HFFc6 (cell line): ENCODE results near the gene MIAT. TPM values are rescaled to one million over a fixed set of nuclear protein-coding genes. Genes with fewer than 3 reads are reported as not detected.
"Not testable (repeated sequence)": the region's sequence is repeated elsewhere in the genome, so short reads cannot be mapped to it uniquely, and the experiment has no call there.

Experiments
- DNase-seq: peaks from one replicate; pipeline ENCODE4 v3.0.0-alpha.2; 2018
- H3K27ac Mint-ChIP-seq: 2 replicates; pipeline ENCODE4 v1.8.0; 2020; ENCODE audit warnings: mild to moderate bottlenecking, mixed read lengths
- H3K27me3 Mint-ChIP-seq: 2 replicates; pipeline ENCODE4 v1.8.0; 2021; ENCODE audit warnings: mild to moderate bottlenecking, moderate library complexity, mixed read lengths; ENCODE audit not compliant: insufficient read depth
- H3K36me3 Mint-ChIP-seq: 2 replicates; pipeline ENCODE4 v1.8.0; 2021; ENCODE audit warnings: low read depth, mixed read lengths
- H3K4me1 Mint-ChIP-seq: 2 replicates; pipeline ENCODE4 v1.8.0; 2020; ENCODE audit warnings: low read depth, mixed read lengths
- H3K4me3 Mint-ChIP-seq: 2 replicates; pipeline ENCODE4 v1.8.0; 2020; ENCODE audit warnings: mild to moderate bottlenecking, moderate library complexity, mixed read lengths
- H3K9me3 Mint-ChIP-seq: 2 replicates; pipeline ENCODE4 v1.8.0; 2020; ENCODE audit warnings: mild to moderate bottlenecking, mixed read lengths
- CTCF ChIP-seq: fragments of 200-600 bp; sonication (generic); IDR thresholded peaks from 2 replicates; pipeline ENCODE4 v1.5.0; 2021; ENCODE audit warnings: antibody characterized with exemption, mild to moderate bottlenecking
- total RNA-seq, 6 experiments: library from RNA; stranded (reverse); fragmentation: NEBNext Ultra II Directional; extraction: Animal tissue kit (Norgen Biotek cat#: 25700); gene quantifications; 2 replicates in 1 of 6; 3 replicates in 5 of 6; pipeline ENCODE4 v1.2.3, GENCODE V29; 2021

The MIAT gene
- total RNA-seq, 6 experiments from 2014 or later: 0.55 to 0.89 (median 0.75) TPM

DNA sequence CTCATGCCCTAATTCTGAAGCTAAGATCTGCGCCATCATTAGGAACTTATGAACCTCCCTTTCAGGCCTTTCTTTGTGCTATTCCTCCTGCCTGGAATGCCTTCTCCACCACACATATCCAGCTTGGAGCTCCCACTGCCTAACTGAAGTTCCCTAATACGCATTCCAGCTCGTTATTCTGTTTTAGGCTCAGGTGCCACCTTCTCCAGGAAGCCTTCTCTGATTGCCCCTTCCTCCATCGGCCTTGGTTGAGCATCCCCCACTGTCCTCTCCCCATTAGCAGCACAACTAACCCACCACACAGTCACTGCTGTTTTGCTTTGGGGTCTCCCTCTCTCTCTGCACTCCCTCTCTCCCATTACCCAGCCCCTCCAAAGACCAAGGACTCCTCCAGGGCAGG is 44.7 kb upstream of the MIAT start:
- H3K4me1 Mint-ChIP-seq: peaks cover 30% of the 10 kb centered on the region
- H3K27ac Mint-ChIP-seq: no peak overlapping the region
- no peaks in the 10 kb centered on the region for H3K9me3 Mint-ChIP-seq
- H3K27me3 Mint-ChIP-seq: peaks cover 6% of the 10 kb centered on the region
- no peak overlapping the region for H3K4me3 Mint-ChIP-seq
- no peak for TF ChIP-seq CTCF
- DNase-seq: no peak
- H3K36me3 Mint-ChIP-seq: no peaks in the 10 kb centered on the region

- not testable (repeated sequence) for H3K27ac Mint-ChIP-seq, DNase-seq, H3K27me3 Mint-ChIP-seq, H3K4me3 Mint-ChIP-seq, H3K9me3 Mint-ChIP-seq, H3K36me3 Mint-ChIP-seq
- H3K4me1 Mint-ChIP-seq: peaks cover 32% of the 10 kb centered on the region
Measured at GRCh38 chr22:26613753-26614152, 43.6 kb upstream of the MIAT start.

GRCh38 chr22:26614322-26614721 is 43.1 kb upstream of the MIAT start:
- H3K4me1 Mint-ChIP-seq: peaks cover 28% of the 10 kb centered on the region
- DNase-seq: no peak
- no peaks in the 10 kb centered on the region for H3K36me3 Mint-ChIP-seq
- H3K9me3 Mint-ChIP-seq: no peaks in the 10 kb centered on the region
- H3K27me3 Mint-ChIP-seq: peaks cover 6% of the 10 kb centered on the region
- H3K27ac Mint-ChIP-seq: no peak overlapping the region
- TF ChIP-seq CTCF: no peak
- H3K4me3 Mint-ChIP-seq: no peak overlapping the region

DNA sequence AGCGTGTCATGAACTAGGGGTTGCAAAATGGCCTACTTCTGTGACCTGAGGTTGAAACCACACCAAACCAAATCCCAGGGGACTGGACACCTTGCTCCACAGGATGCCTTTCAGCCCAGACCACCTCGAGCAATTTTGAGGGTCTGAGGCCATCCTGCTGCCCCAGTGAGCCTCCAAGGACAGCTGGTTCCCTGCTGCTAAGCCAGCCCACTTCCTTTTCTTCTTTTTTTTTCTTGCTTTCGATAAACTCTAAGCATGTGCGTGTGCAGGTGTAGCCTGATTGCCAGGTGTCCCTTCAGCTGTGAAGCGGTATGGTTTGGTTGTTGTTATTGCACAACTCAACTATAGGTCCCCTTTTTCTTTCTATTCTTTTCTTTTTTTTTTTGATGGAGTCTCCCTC is 42.2 kb upstream of the MIAT start:
- Mint-ChIP-seq H3K27me3 (peaks cover 6% of the 10 kb centered on the region), H3K4me1 (peaks cover 19% of the 10 kb centered on the region), H3K27ac (no peak overlapping the region), H3K9me3 (no peaks in the 10 kb centered on the region), H3K4me3 (no peak overlapping the region), H3K36me3 (no peaks in the 10 kb centered on the region)
- no peak for TF ChIP-seq CTCF
- no peak for DNase-seq

DNA sequence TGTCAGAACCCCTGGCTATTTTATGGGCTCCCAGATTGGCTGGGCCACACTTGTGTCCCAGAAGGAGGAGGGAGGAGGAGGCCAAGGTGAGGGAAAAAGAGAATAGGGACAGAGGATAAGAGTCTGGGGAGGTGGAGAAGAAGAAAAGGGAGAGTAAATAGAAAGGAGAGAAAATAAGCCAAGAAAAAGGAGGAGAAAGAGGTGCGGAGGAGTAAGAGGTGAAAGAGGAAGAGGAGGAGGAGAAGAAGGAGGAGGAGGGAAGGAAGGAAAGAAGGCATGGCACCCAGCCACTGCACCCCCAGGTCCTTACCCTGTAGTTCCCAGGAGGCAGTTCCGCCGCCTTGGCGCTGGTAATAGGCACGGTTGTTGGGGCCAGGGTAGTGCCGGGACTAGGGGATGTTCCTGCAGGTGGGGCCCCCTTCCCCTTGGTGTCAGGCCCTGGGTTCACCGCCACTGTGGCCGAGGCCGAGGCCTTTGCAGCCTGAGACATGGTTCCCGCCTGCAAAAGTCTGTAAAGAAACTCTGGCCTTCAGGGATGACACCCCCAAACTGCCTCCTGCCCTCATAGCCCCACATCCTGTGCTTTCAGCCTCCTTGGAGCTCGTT is 41.5 kb upstream of the MIAT start:
- Mint-ChIP-seq H3K27ac (no peak overlapping the region), H3K4me3 (no peak overlapping the region), H3K4me1 (peaks cover 12% of the 10 kb centered on the region), H3K9me3 (no peaks in the 10 kb centered on the region), H3K27me3 (no peaks in the 10 kb centered on the region), H3K36me3 (no peaks in the 10 kb centered on the region)
- TF ChIP-seq CTCF: no peak
- DNase-seq: no peak

DNA sequence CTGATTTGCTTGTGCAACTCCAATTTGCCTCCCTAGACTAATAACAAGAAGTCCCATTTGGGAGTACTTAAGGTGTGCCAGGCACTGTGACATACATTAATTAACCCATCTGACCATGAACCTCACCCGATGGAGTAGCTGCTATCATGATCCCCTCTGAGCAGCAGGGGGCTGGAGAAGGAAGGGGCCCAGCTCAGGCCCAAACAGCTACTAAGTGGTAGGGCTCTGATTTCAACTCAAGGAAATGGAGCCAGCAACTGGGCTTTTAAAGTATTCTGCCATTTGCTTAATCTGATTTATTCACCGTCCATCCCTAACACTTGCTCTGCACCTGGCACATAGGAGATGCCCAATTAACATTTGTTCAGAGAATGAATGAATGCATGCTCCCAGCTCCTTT is 40.7 kb upstream of the MIAT start:
- Mint-ChIP-seq H3K4me1 (peaks cover 14% of the 10 kb centered on the region), H3K27ac (no peak overlapping the region), H3K9me3 (no peaks in the 10 kb centered on the region), H3K4me3 (no peak overlapping the region), H3K36me3 (no peaks in the 10 kb centered on the region), H3K27me3 (peaks cover 2% of the 10 kb centered on the region; the same call in 1 of the 2 replicates)
- no peak for DNase-seq
- TF ChIP-seq CTCF: no peak
